GM12892 (cell line): ENCODE measurements around the gene SMARCD1.
"Not testable (repeated sequence)": the region's sequence is repeated elsewhere in the genome, so short reads cannot be mapped to it uniquely, and the experiment has no call there.

ENCODE experiments used
- DNase-seq: peaks from one replicate; pipeline ENCODE4 v3.0.0; 2011; ENCODE audit not compliant: insufficient read length
- FAIRE-seq: peaks from 2 replicates; lab custom pipeline; 2011; peaks lifted over from hg19 to GRCh38; lab: Jason Lieb, UNC
- POLR2A ChIP-seq: IDR thresholded peaks from 2 replicates; pipeline ENCODE4 v1.6.1; 2011; ENCODE audit warnings: low read depth, low read length, control low read depth
- POLR2AphosphoS5 ChIP-seq: IDR thresholded peaks from 2 replicates; pipeline ENCODE4 v1.6.1; 2011; ENCODE audit warnings: low read depth, low read length, control low read depth
- TAF1 ChIP-seq: IDR thresholded peaks from 2 replicates; pipeline ENCODE4 v1.6.1; 2011; ENCODE audit warnings: low read depth, mild to moderate bottlenecking, control low read depth, low read length, borderline replicate concordance

SMARCD1 gene

GRCh38 chr12:50081096-50081808 lies 3.9 kb upstream of the SMARCD1 start:
- FAIRE-seq (no peak), DNase-seq (no peak)
- TF ChIP-seq POLR2AphosphoS5 (no peak), TAF1 (no peak), POLR2A (no peak)

GRCh38 chr12:50082644-50083043 lies 2.5 kb upstream of the SMARCD1 start:
- DNase-seq = no peak
- TF ChIP-seq POLR2A (no peak), POLR2AphosphoS5 (no peak), TAF1 (no peak)
- FAIRE-seq = no peak

DNA sequence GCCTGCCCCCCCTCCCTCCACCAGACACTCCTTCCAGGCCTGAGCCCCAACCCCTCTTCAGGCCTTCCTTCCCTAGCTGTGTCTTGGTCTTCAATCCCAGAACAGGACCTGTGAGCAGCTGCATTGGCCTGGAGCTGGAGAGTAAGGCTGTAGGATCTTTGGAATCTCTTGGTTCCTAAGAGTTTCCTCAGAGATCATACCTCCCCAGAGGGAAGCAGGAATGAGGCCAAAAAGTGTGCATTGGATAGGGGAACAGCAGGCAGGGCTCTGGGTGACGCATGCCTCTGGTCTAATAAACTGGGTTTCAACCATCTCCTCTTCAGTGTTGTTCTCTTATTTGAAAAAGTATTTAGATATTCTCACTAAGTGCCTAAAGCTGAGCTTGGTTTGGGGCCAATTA lies 1.8 kb upstream of the SMARCD1 start:
- DNase-seq = no peak
- FAIRE-seq = no peak
- TF ChIP-seq POLR2A (no peak), TAF1 (no peak), POLR2AphosphoS5 (no peak)

DNA sequence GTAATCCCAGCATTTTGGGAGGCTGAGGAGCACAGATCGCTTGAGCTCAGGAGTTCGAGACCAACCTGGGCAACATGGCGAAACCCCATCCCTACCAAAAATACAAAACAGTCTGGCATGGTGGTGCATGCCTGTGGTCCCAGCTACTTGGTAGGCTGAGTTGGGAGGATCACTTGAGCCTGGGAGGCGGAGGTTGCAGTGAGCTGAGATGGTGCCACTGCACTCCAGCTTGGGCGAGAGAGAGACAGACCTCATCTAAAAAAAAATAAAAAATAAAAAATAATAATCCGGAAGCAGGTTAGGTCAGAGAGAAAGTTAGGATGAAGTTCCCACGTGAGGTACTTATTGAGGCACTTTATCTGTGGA lies 750 bp upstream of the SMARCD1 start:
- not testable (repeated sequence) for FAIRE-seq, DNase-seq

- FAIRE-seq (no peak), DNase-seq (no peak)
- TF ChIP-seq POLR2A (no peak), TAF1 (no peak), POLR2AphosphoS5 (no peak)
Measured at GRCh38 chr12:50085615-50086072, 502 bp downstream of the SMARCD1 start.

GRCh38 chr12:50086148-50086547 lies 1.0 kb downstream of the SMARCD1 start:
- DNase-seq (no peak), FAIRE-seq (no peak)
- TF ChIP-seq POLR2AphosphoS5 (no peak), TAF1 (no peak), POLR2A (no peak)

DNA sequence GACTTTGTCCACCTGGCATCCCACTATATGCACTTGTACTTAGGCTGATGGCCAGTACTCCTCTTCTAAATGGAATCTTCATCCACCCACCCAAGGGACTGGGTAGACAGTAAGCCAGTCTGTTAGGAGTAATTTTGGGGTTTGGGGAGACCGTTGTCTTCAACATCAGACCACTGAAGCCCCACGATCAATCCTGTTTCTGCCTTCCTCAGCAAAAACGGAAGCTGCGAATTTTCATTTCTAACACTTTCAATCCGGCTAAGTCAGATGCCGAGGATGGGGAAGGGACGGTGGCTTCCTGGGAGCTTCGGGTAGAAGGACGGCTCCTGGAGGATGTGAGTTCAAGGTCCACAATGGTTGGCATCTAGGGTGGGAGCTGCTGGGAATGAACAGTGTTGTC lies 2.0 kb downstream of the SMARCD1 start:
- FAIRE-seq = no peak
- no peak for DNase-seq
- TF ChIP-seq POLR2AphosphoS5 = no peak
- TF ChIP-seq TAF1 = no peak
- no peak for TF ChIP-seq POLR2A

DNA sequence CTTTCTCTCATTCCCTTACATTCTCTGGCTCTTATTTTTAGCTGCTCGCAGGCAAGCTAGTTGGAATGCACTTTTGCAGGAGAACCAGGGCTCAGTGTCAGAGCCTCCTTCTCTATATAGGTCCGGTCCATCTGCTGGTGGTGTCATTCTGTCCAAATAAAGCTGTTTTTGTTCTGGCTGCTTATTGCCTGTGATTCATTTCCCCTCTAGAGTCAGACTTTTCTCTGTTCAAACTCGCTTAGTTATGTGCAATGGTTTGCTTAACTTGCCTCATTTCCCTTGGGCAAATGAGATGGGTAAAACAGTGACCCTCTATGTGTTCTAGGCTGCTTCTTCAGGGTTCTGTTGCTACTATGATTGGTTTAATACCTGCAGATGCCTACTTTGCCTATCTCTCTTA lies 2.9 kb downstream of the SMARCD1 start:
- FAIRE-seq (no peak), DNase-seq (no peak)
- TF ChIP-seq POLR2AphosphoS5 = no peak
- TF ChIP-seq TAF1 = no peak
- no peak for TF ChIP-seq POLR2A

DNA sequence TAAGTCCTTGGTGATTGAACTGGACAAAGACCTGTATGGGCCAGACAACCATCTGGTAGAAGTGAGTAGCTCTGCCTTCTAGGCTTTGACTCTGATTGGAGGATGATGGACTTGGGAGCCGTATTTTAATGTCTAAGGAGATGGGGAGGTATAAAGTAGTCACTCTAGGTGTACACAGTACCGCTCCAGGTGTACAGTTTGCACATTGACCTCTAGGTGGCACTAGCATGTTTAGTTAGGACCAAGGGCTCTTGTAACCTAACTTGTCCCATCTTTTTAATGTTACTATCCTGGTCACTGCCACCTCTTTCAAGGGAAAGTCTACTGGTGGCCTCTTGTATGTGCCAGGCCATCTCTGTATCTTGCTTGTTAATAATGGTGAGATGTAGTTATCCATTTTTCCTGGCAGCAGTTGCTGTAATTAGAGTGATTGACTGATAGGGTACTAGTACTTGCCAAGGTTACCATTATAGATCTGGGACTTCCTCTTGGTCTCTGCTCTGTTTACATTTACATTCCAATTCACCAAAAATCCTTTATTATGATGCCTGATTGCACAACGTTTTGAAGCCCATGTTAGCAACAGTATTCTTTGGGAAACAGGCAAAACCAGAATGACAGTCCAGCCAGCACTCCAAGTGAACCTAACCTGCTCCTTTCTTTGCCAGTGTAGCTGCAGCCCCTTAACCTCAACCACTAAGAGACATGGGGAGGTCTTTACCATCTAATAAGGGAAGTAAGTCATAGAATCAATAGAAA lies 3.6 kb downstream of the SMARCD1 start:
- FAIRE-seq (no peak), DNase-seq (no peak)
- TF ChIP-seq TAF1 = no peak
- TF ChIP-seq POLR2A = no peak
- no peak for TF ChIP-seq POLR2AphosphoS5

GRCh38 chr12:50089730-50090129 lies 4.6 kb downstream of the SMARCD1 start:
- DNase-seq (no peak), FAIRE-seq (no peak)
- TF ChIP-seq POLR2A (no peak), POLR2AphosphoS5 (no peak), TAF1 (no peak)

- no peak for DNase-seq
- no peak for TF ChIP-seq POLR2AphosphoS5
- no peak for TF ChIP-seq POLR2A
- TF ChIP-seq TAF1 = no peak
- FAIRE-seq = no peak
Measured at GRCh38 chr12:50090391-50090790, 5.2 kb downstream of the SMARCD1 start.

DNA sequence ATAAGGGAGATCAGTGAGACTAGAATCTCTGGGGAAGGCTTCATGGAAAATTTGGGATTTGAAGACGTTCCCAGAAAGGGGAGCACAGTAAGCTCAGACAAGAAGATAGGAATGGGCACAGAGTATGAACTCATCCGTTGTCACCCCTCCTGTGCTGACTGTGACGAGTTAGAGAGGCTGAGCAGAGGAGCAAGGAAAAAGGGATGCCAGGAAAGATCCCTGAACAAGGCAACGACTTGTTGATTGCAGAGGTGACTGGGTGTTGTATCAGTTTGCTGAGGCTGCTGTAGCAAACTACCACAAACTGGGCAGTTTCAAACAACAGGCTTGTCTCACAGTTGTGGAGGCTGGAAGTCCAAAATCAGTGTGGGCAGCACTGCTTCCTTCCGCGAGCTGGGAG lies 12.8 kb downstream of the SMARCD1 start:
- TF ChIP-seq TAF1 (no peak), POLR2AphosphoS5 (no peak), POLR2A (no peak)
- FAIRE-seq = no peak
- DNase-seq = no peak
